GM21367 (cell line): ENCODE measurements around the gene GPX7.
"Not testable (repeated sequence)": the region's sequence is repeated elsewhere in the genome, so short reads cannot be mapped to it uniquely, and the experiment has no call there.

ENCODE experiments used
- ATAC-seq: cut with Tn5 transposase; IDR thresholded peaks from one replicate; pipeline ENCODE4 v1.9.1; 2021; ENCODE audit not compliant: unreplicated experiment

Gene GPX7

GRCh38 chr1:52601991-52602855, at the start of gene GPX7:
Gene GPX7, plus strand, starts transcription at chr1:52602371. Its CDS starts 39 bp downstream, at chr1:52602410.
- ATAC-seq: no peak

- peak; percentile 40 for ATAC-seq
Observed at GRCh38 chr1:52552505-52553361, 49.4 kb upstream of the GPX7 start, which contains the start of gene TUT4. Gene TUT4, minus strand, starts transcription at chr1:52553092. Its CDS starts 26,812 bp downstream, at chr1:52526280.

GRCh38 chr1:52553362-52554266, 48.6 kb upstream of the GPX7 start:
- ATAC-seq: peak; percentile 50

- ATAC-seq: no peak
Observed at GRCh38 chr1:52554267-52554640, 47.9 kb upstream of the GPX7 start.

- no peak for ATAC-seq
Observed at GRCh38 chr1:52554756-52555155, 47.4 kb upstream of the GPX7 start.

- ATAC-seq: no peak
Observed at GRCh38 chr1:52556641-52557360, 45.4 kb upstream of the GPX7 start.

- ATAC-seq: no peak
Observed at GRCh38 chr1:52558941-52559340, 43.2 kb upstream of the GPX7 start.

- ATAC-seq: no peak
Observed at GRCh38 chr1:52559875-52560274, 42.3 kb upstream of the GPX7 start.

GRCh38 chr1:52562766-52563165, 39.4 kb upstream of the GPX7 start:
- ATAC-seq: no peak

GRCh38 chr1:52567943-52568342, 34.2 kb upstream of the GPX7 start:
- no peak for ATAC-seq

- ATAC-seq: no peak
Observed at GRCh38 chr1:52569449-52570210, 32.5 kb upstream of the GPX7 start.

GRCh38 chr1:52571783-52572182, 30.4 kb upstream of the GPX7 start:
- ATAC-seq: no peak

GRCh38 chr1:52572387-52572786, 29.8 kb upstream of the GPX7 start:
- no peak for ATAC-seq

GRCh38 chr1:52574594-52574993, 27.6 kb upstream of the GPX7 start:
- no peak for ATAC-seq

- no peak for ATAC-seq
Observed at GRCh38 chr1:52576074-52576473, 26.1 kb upstream of the GPX7 start.

GRCh38 chr1:52578066-52578465, 24.1 kb upstream of the GPX7 start:
- ATAC-seq: not testable (repeated sequence)

- ATAC-seq: no peak
Observed at GRCh38 chr1:52579415-52579814, 22.8 kb upstream of the GPX7 start.

GRCh38 chr1:52580283-52580682, 21.9 kb upstream of the GPX7 start:
- no peak for ATAC-seq

- no peak for ATAC-seq
Observed at GRCh38 chr1:52582116-52582696, 20.0 kb upstream of the GPX7 start.
